SK-N-DZ (cell line): ENCODE measurements around the gene CST2. TPM values are rescaled to one million over a fixed set of nuclear protein-coding genes. Genes with fewer than 3 reads are reported as not detected.
"Not testable (repeated sequence)": the region's sequence is repeated elsewhere in the genome, so short reads cannot be mapped to it uniquely, and the experiment has no call there.

Experiments
- DNase-seq: peaks from one replicate; pipeline ENCODE4 v3.0.0-alpha.2; 2015; ENCODE audit warnings: low spot score
- polyA plus RNA-seq, 2 experiments: library from polyadenylated mRNA; depleted of rRNA; stranded (reverse); fragments of >200 nt; gene quantifications; 2 replicates each; pipeline ENCODE4 v1.2.3, GENCODE V29; 2014

The CST2 gene
- not detected in 2 replicates for polyA plus RNA-seq (2014; cell fraction: cytosol; rRNA removed)
- polyA plus RNA-seq (2014; cell fraction: nucleus; rRNA removed), result not detected in 2 replicates

DNA sequence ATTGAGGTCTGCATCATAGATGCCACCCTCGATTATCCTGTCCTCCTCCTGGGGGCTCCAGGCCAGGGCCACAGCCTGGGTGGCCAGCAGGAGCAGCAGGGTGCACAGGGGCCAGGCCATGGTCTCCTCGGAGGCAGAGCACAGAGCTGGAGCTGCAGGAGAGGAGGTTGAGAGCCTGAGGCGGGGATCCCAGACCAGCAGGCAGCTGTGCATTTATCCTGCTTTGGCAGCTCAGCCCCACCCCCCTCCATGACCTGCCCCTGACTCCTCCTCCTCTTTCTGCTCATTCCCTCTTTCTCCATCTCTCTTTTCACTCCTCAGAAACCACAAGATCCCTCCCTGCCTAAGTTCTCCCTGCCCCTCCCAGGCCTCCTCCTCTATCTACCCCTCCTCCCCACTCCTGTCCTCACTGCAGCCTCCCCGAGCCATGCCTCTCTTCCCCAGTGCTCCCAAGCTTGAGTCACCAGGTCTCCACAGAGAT lies at the start of gene CST2:
TSS of gene CST2 (minus strand) at position 189 of the 481 bp plus-strand sequence. CDS start at position 120, 69 bp downstream.
- DNase-seq, result no peak

GRCh38 chr20:23875606-23876237 lies 49.2 kb upstream of the CST2 start:
- no peak for DNase-seq

DNA sequence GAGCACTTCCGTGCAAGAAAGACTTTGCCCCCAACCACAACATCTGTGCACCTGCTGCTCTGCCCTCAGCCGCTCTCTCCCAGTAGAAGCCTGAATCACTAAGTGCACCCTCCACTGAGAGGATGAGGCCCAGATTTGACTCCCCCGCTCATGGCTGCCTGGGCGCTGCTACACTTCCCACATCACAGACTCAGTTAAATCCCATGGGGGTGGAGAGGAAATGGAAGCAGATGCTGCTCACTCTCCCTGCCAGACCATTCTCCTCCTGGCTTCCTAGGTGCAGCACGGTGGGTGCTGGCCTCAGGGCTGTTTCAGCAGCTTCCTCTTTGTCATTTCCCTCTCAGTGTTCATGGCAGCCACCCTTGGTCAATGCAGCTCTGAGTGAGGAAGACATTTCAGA lies 48.2 kb upstream of the CST2 start:
- DNase-seq, result no peak

- no peak for DNase-seq
Observed at GRCh38 chr20:23873370-23874015, 47.0 kb upstream of the CST2 start.

DNA sequence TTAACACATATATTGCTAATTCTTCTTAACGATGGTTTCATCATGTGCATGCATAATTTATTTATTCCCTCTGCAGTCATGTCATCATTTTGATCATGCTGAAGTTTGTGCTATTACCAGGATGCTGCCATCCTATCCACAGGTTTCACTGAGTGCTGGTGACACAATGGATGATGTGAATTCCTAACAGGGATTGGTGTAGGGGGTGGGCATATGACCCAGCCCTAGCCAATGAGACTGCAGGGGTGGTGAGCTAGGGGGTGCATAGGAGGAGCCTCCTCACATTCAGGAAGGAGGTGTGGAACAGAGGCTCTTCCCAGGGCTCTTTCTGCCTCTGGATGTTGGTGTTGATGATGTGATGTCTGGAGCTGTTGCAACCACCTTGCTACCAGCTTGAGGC lies 45.5 kb upstream of the CST2 start:
- no peak for DNase-seq

GRCh38 chr20:23870461-23870860 lies 43.9 kb upstream of the CST2 start:
- DNase-seq, result no peak

DNA sequence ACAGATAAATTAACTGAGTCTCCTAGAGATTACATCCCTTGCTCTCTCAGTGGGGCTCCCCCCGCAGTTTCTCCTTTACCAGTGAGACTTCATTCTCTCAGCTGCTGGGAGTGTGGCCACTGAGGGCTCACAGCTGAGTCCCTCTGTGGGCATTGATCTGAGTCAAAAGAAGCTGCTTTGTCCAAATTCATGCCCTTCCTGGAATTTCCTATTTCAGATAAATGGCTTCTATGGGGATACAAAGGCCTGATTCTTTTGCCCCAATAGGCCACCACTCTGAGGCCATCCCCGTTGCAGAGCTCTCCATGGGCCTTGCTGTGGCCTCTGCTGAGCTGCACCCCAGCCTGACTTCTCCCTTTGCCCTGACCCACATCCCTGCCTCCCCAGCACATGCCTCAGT lies 43.0 kb upstream of the CST2 start:
- no peak for DNase-seq

DNA sequence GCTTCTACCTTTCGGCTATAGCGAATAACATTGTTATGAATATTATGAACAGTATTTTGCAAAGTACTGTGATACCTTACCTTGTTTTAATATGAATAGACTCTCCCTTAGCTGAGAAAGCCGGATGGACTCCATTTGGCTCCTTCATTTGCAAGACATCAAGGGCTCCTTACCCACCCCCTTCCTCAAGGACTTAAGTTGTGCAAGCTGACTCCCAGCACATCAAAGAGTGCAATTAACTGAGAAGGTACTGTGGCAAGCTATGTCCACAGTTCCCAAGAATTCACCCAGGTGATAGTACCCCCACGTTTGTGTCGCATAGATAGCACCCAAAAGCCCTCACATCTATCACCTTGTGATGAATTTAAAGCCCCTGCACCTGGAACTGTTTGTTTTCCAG lies 41.8 kb upstream of the CST2 start:
- no peak for DNase-seq

- no peak for DNase-seq
Observed at GRCh38 chr20:23867152-23867776, 40.7 kb upstream of the CST2 start.

GRCh38 chr20:23860771-23861170 lies 34.2 kb upstream of the CST2 start:
- not testable (repeated sequence) for DNase-seq

GRCh38 chr20:23857962-23858595 lies 31.6 kb upstream of the CST2 start:
- DNase-seq, result no peak

DNA sequence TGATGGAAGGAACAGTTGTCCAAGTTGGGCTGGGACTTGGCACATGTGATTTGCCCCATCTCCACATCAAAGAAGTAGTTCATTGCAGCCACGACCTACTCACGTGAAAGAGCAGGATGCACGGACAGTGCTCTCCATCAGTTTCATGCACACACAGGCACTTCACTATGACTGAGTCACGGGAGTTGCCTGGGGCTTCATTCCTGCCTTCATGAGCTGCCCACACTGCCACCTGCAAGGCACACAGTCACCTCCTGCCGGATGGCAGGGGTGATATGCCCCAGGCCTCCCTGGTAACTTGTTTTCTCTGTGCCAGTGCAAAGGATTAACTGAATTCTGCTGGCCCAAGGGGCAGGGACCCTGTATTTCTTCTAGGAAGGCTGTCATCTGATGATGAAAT lies 30.2 kb upstream of the CST2 start:
- DNase-seq, result no peak

DNA sequence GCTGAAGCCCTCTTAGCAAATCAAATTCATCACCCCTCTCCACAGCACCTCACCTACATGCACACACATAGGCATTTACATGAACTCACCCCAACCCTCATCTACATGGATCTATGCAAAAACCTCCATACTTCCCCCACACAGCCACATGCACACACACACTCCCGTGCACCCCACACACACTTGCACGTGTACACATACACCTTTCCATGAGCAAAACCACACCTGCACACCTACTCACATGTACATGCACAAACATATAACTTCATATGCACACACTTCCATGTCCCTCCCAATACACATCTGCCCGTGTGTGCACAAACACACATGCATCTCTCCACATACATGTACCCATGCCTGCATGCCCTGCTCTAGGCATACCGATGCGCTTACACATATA lies 29.7 kb upstream of the CST2 start:
- no peak for DNase-seq

- no peak for DNase-seq
Observed at GRCh38 chr20:23841693-23842092, 15.2 kb upstream of the CST2 start.

DNA sequence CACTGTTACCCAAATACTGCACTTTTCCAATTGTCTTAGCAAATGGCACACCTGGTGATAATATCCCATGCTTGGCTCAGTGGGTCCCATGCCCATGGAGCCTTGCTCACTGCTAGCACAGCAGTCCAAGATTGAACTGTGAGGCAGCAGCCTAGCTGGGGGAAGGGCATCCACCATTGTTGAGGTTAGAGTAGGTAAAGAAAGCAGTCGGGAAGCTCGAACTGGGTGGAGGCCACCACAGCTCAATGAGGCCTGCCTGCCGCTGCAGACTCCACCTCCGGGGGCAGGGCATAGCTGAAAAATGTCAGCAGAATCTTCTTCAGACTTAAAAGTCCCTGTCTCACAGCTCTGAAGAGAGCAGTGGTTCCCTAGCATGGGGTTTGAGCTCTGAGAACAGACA lies 9.2 kb upstream of the CST2 start:
- DNase-seq, result no peak

DNA sequence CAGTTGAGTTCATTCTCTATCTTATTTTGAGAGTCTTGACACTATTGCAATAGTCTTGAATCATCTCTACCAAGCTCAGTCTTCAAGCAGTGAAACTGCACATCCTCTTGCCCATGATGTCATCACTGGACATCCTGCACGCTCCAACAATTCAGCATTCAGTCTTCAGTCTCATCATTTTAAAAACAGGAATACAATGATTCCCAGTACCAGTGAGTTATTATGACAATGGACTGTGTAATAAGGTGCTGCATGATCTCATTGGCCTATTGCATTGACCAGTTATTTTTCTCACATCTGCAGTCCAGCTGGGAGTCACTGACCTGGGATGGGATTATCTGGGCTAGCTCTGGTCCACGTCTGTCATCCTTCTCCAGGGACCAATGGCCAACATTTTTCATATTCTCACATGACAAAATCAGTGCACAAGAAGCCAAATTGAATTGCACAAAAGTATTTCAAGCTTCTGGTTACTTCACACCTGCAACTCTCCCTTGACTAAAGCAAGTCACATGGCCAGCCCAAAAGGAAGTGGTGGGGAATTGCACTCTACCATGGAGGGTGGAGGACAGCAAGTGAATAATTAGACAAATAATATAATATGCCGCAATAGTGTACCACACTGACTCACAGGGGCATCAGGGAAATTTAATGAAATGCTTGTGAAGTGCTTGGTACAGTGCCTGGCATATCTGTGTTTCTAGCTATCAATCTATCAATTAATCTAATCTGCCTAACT lies 6.4 kb upstream of the CST2 start:
- no peak for DNase-seq

GRCh38 chr20:23831961-23832360 lies 5.4 kb upstream of the CST2 start:
- DNase-seq, result not testable (repeated sequence)

DNA sequence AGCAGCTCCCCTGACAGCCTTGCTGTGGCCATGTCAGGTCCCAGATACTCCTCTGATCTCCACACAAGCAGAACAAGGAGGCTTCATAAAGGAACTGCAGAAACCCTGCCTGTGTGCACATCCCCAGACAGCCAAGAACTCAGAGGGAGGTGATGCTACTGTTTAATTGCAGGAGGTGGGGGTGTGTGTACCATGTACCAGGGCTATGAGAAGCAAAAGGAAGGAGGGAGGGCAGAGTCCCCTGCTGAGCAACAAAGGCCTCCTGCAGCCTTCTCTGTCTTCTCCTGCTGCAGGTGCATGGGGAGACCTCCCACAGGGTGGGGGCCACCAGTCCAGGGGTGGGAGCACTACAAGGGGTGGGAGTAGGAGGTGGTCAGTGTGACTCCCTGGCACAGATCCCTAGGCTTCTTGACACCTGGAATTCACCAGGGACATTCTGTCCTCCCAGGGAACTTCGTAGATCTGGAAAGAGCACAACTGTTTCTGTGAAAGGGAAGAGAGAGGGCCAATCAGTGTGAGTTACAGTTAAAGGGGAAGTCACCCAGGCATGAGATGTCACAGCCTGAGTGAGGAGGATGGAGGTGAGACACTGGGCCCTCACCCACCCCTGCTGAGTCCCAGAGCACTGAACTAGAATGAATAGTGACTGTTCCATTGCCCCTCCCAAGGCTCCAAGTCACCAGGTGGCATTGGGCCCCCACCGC lies 2.8 kb downstream of the CST2 start:
- DNase-seq, result no peak

- DNase-seq, result no peak
Observed at GRCh38 chr20:23823111-23823510, 3.4 kb downstream of the CST2 start.

DNA sequence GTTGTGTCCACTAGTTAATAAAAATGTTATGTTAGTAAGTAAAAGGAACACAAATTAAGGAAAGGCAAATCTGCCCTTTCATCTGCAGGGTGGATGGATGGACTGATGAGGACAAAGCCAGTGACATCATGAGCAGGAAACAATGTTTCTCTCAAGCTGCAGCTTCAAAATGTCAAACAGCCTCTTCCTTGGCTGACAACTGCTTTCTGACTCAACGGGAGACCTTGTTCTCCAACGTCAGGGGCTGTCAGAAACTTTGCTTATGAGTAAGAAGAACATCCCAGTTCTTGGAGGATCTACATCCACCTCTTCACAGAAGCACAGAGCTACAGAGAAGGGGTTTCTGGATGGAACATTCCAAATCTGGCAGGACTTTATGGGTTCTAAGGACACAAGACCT lies 6.0 kb downstream of the CST2 start:
- DNase-seq, result no peak

GRCh38 chr20:23811559-23811958 lies 15.0 kb downstream of the CST2 start:
- DNase-seq, result not testable (repeated sequence)
